ENCODE results near the gene FOXP1.

FOXP1 gene

DNA sequence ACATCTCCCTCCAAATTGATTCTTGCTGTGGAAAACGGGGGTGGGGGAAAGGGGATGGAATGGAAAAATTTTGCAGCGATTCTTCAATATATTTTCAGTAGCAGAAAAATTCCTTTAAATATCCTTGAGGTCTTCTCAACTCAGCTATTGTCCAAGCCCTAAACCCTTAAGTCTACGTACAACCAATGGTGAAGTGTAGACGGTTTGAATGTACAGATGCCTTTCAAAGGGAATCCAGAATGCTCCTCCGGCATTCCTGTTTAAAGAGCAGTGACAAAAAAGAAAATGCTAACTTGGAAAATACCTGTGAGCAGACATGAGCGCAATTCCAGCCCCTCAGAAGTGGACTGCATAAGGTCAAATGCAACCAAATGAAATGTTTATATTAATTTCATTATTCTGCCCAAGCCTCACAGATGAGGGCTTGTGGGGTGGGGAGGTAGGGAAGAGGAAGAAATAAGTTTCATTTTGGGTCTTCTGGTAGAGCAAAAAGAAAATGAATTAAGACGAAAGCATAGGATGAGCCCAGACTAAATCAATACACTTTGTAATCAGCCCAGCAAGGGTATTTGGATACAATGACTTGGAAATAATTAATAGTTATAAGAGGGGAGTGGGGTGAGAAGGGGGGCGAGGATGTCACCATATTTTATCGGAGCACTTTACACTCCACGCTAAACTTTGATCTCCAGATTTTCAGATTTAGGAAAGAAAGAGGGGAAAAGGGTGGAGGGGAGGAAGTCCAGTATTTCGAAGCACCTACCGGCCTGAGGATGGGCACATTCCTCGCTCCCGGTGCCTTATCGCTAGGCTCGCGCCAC is 2.7 kb downstream of the FOXP1 start:
- H3K4me3 ChIP-seq (ENCODE audit: low read depth, low read length), result peak overlapping the region; percentile 95
- DNase-seq (ENCODE audit: low read depth, low spot score), result peak; percentile 29
- no peak for TF ChIP-seq CTCF (IDR thresholded peaks at IDR 0.05; ENCODE audit: low read depth, low read length)
- in situ Hi-C loops (cut with HindIII; ENCODE audit: low sequenced_read_pairs), result no loop called here

- H3K4me3 ChIP-seq (ENCODE audit: low read depth, low read length), result peak overlapping the region; percentile 95
- no peak for TF ChIP-seq CTCF (IDR thresholded peaks at IDR 0.05; ENCODE audit: low read depth, low read length)
- in situ Hi-C loops (cut with HindIII; ENCODE audit: low sequenced_read_pairs), result no loop called here
- DNase-seq (ENCODE audit: low read depth, low spot score), result peak; percentile 82
These were observed 3.6 kb downstream of the FOXP1 start for GRCh38 chr3:71579935-71580406.

DNA sequence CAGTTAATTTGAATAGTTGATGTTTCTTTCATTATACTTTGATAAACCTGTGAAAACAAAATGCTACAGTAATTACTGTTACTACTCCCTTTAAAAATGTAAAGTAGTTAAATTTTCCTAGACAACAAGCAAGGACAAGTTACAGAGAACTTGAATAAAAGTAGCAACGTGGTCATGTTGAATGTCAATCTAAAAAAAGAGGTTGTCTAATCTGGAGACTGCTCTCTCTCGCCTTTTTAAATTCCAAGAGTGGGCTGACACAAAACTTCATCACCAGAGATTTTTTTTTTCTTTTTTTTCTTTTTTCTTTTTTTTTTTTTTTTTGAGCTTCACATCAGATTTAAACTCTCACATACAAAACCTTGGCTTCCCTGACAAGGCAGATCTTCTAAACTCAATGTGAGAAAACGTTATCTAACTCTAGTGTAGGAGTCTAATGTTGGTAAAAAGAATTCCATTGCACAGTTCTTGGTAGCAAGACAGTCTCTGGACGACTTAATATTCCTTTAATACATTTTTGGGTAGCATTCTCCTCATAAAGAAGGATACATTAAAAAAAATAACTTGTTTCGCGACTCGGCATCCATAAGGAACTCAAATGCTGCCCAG is 4.1 kb downstream of the FOXP1 start:
- no peak for DNase-seq (ENCODE audit: low read depth, low spot score)
- H3K4me3 ChIP-seq (ENCODE audit: low read depth, low read length), result peak overlapping the region; percentile 95
- no peak for TF ChIP-seq CTCF (IDR thresholded peaks at IDR 0.05; ENCODE audit: low read depth, low read length)
- in situ Hi-C loops (cut with HindIII; ENCODE audit: low sequenced_read_pairs), result no loop called here

- DNase-seq (ENCODE audit: low read depth, low spot score), result no peak
- in situ Hi-C loops (cut with HindIII; ENCODE audit: low sequenced_read_pairs), result no loop called here
- TF ChIP-seq CTCF (IDR thresholded peaks at IDR 0.05; ENCODE audit: low read depth, low read length), result no peak
- H3K4me3 ChIP-seq (ENCODE audit: low read depth, low read length), result peak overlapping the region; percentile 95
These were observed 5.3 kb downstream of the FOXP1 start for GRCh38 chr3:71578054-71578751.

GRCh38 chr3:71577011-71577410 is 6.5 kb downstream of the FOXP1 start:
- no peak for DNase-seq (ENCODE audit: low read depth, low spot score)
- TF ChIP-seq CTCF (IDR thresholded peaks at IDR 0.05; ENCODE audit: low read depth, low read length), result no peak
- in situ Hi-C loops (cut with HindIII; ENCODE audit: low sequenced_read_pairs), result no loop called here
- H3K4me3 ChIP-seq (ENCODE audit: low read depth, low read length), result no peak overlapping the region

- TF ChIP-seq CTCF (IDR thresholded peaks at IDR 0.05; ENCODE audit: low read depth, low read length), result no peak
- no peak for DNase-seq (ENCODE audit: low read depth, low spot score)
- in situ Hi-C loops (cut with HindIII; ENCODE audit: low sequenced_read_pairs), result no loop called here
- H3K4me3 ChIP-seq (ENCODE audit: low read depth, low read length), result no peak overlapping the region
These were observed 8.1 kb downstream of the FOXP1 start for GRCh38 chr3:71575433-71575832.

Data from astrocyte of the spinal cord (primary cell).